HG03575 (cell line): ENCODE measurements around the gene ARID5A.
"Not testable (repeated sequence)": the region's sequence is repeated elsewhere in the genome, so short reads cannot be mapped to it uniquely, and the experiment has no call there.

Experiments
- ATAC-seq: cut with Tn5 transposase; IDR thresholded peaks from one replicate; pipeline ENCODE4 v1.9.1; 2021; ENCODE audit not compliant: unreplicated experiment, insufficient number of reproducible peaks, low FRiP score; ENCODE audit errors: extremely low read depth

The ARID5A gene

GRCh38 chr2:96536445-96537065 is at the start of gene ARID5A:
Gene ARID5A (plus strand): TSS chr2:96536752. CDS start chr2:96536827, 75 bp downstream.
- no peak for ATAC-seq

- no peak for ATAC-seq
These were observed 47.3 kb upstream of the ARID5A start for GRCh38 chr2:96489261-96489660.

GRCh38 chr2:96489663-96490062 is 46.9 kb upstream of the ARID5A start:
- ATAC-seq, result no peak

GRCh38 chr2:96491860-96492497 is 44.6 kb upstream of the ARID5A start:
- no peak for ATAC-seq

GRCh38 chr2:96493072-96493471 is 43.5 kb upstream of the ARID5A start:
- ATAC-seq, result no peak

GRCh38 chr2:96494188-96494587 is 42.4 kb upstream of the ARID5A start:
- no peak for ATAC-seq

GRCh38 chr2:96495982-96496629 is 40.4 kb upstream of the ARID5A start:
- no peak for ATAC-seq

- no peak for ATAC-seq
These were observed 38.5 kb upstream of the ARID5A start for GRCh38 chr2:96498021-96498431.

GRCh38 chr2:96498611-96499010 is 37.9 kb upstream of the ARID5A start:
- not testable (repeated sequence) for ATAC-seq

- ATAC-seq, result no peak
These were observed 37.2 kb upstream of the ARID5A start for GRCh38 chr2:96499061-96499960.

GRCh38 chr2:96500385-96501066 is 36.0 kb upstream of the ARID5A start:
- ATAC-seq, result no peak

- ATAC-seq, result no peak
These were observed 35.1 kb upstream of the ARID5A start for GRCh38 chr2:96501471-96501874.

- ATAC-seq, result no peak
These were observed 34.4 kb upstream of the ARID5A start for GRCh38 chr2:96501886-96502810.

GRCh38 chr2:96502891-96503636 is 33.5 kb upstream of the ARID5A start:
- no peak for ATAC-seq

- no peak for ATAC-seq
These were observed 32.8 kb upstream of the ARID5A start for GRCh38 chr2:96503637-96504243.

- no peak for ATAC-seq
These were observed 31.2 kb upstream of the ARID5A start, which contains the start of gene NEURL3 for GRCh38 chr2:96505231-96505889. Gene NEURL3 (minus strand): TSS chr2:96505357. CDS start chr2:96505286, 71 bp downstream.
